HCT116 (cell line): ENCODE measurements around the gene TENM4. TPM values are rescaled to one million over a fixed set of nuclear protein-coding genes. Genes with fewer than 3 reads are reported as not detected.

Experiments used
- ATAC-seq: fragments of 200-7000 bp; cut with Tn5 transposase; 2 replicates; pipeline ENCODE4 v1.9.1; 2020; ENCODE audit warnings: mild to moderate bottlenecking, moderate library complexity
- BruUV-seq: library from RNA; stranded (reverse); fragments of 400-500 nt; replicated peaks from 2 replicates; lab custom pipeline; 2021; lab: Mats Ljungman, UMichigan
- CTCF ChIA-PET: fragments of 300-600 bp; sonication (Branson Sonifier 250); formaldehyde crosslinking; loops from one replicate; lab custom pipeline; 2021; ENCODE audit warnings: antibody characterized with exemption; lab: Charles Lee
- POLR2A ChIA-PET: fragments of 300-600, 350-600 bp; sonication (Branson Sonifier 250); formaldehyde crosslinking; loops from one replicate; lab custom pipeline; 2021; ENCODE audit warnings: antibody characterized with exemption; lab: Charles Lee
- RAD21 ChIA-PET, 2 experiments: fragments of 300-600 bp; sonication (Branson Sonifier 250); formaldehyde crosslinking; loops; one replicate each; lab custom pipeline; 2023; ENCODE audit warnings: low total read pairs in 2 of 2; ENCODE audit not compliant: uncharacterized antibody in 2 of 2, unreplicated experiment in 2 of 2, low non-redundant PET in 1 of 2; lab: Charles Lee
- DNase-seq: peaks from one replicate; pipeline ENCODE4 v3.0.0-alpha.2; 2010; ENCODE audit warnings: low read depth, low spot score
- H2AFZ ChIP-seq: fragments of 200-600 bp; shearing (Covaris generic), sonication (generic); 2 replicates; pipeline ENCODE4 v1.6.1; 2017; ENCODE audit warnings: low read depth, mixed run types, mixed read lengths, antibody characterized with exemption, low read length; ENCODE audit not compliant: poor library complexity, severe bottlenecking
- H3K27ac ChIP-seq: 2 replicates; pipeline ENCODE4 v1.5.1; 2012; ENCODE audit warnings: low read depth, low read length
- H3K27me3 ChIP-seq: fragments of 200-600 bp; sonication (generic); 2 replicates; pipeline ENCODE4 v1.6.1; 2016; ENCODE audit warnings: mixed run types, low read length, mixed read lengths; ENCODE audit not compliant: insufficient read depth
- H3K36me3 ChIP-seq, 2 experiments: fragments of 200-500 bp in 1 of 2; fragments of 200-600 bp in 1 of 2; sonication (Bioruptor generic) in 1 of 2; sonication (generic) in 1 of 2; 2 replicates each; pipeline versions ENCODE4 v1.5.1 to v1.6.1; 2014 to 2016; ENCODE audit warnings: low read length in 2 of 2, inconsistent platforms in 1 of 2, mixed read lengths in 1 of 2, mixed run types in 1 of 2; ENCODE audit not compliant: insufficient read depth in 2 of 2, control insufficient read depth in 1 of 2
- H3K4me1 ChIP-seq, 2 experiments: fragments of 200-600 bp in 1 of 2; sonication (generic) in 1 of 2; 2 replicates each; pipeline versions ENCODE4 v1.5.1 to v1.6.1; 2012 to 2017; ENCODE audit warnings: low read length in 2 of 2, inconsistent platforms in 1 of 2, mild to moderate bottlenecking in 1 of 2, mixed read lengths in 1 of 2, mixed run types in 1 of 2, moderate library complexity in 1 of 2; ENCODE audit not compliant: insufficient read depth in 2 of 2, control insufficient read depth in 1 of 2
- H3K4me2 ChIP-seq: fragments of 200-600 bp; sonication (generic); 2 replicates; pipeline ENCODE4 v1.6.1; 2017; ENCODE audit warnings: mixed run types, low read length, mixed read lengths
- H3K4me3 ChIP-seq, 2 experiments: fragments of 200-600 bp in 1 of 2; sonication (generic) in 1 of 2; replicated peaks in 1 of 2; 2 replicates each; pipeline ENCODE4 v1.5.1; 2011 to 2016; ENCODE audit warnings: low read length in 2 of 2, control low read depth in 1 of 2, low read depth in 1 of 2, mild to moderate bottlenecking in 1 of 2, mixed read lengths in 1 of 2, mixed run types in 1 of 2
- H3K79me2 ChIP-seq: fragments of 200-600 bp; sonication (generic); 2 replicates; pipeline ENCODE4 v1.6.1; 2017; ENCODE audit warnings: mild to moderate bottlenecking, mixed run types, low read length, moderate library complexity, mixed read lengths; ENCODE audit not compliant: insufficient read depth
- H3K9ac ChIP-seq: fragments of 200-600 bp; sonication (generic); 2 replicates; pipeline ENCODE4 v1.6.1; 2016; ENCODE audit warnings: low read length, mixed read lengths
- H3K9me2 ChIP-seq: fragments of 200-600 bp; sonication (generic), shearing (Covaris generic); 2 replicates; pipeline ENCODE4 v1.6.1; 2017; ENCODE audit warnings: mixed run types, mild to moderate bottlenecking, moderate library complexity; ENCODE audit not compliant: insufficient read depth
- H3K9me3 ChIP-seq, 2 experiments: fragments of 200-500 bp in 1 of 2; fragments of 200-600 bp in 1 of 2; sonication (Bioruptor generic) in 1 of 2; sonication (generic) in 1 of 2; 2 replicates each; pipeline ENCODE4 v1.6.1; 2014 to 2017; ENCODE audit warnings: low read length in 2 of 2, mixed read lengths in 2 of 2, inconsistent platforms in 1 of 2, low read depth in 1 of 2, mild to moderate bottlenecking in 1 of 2, mixed run types in 1 of 2, moderate library complexity in 1 of 2; ENCODE audit not compliant: control insufficient read depth in 1 of 2, insufficient read depth in 1 of 2
- H4K20me1 ChIP-seq: fragments of 200-600 bp; sonication (generic), shearing (Covaris generic); 2 replicates; pipeline ENCODE4 v1.6.1; 2017; ENCODE audit warnings: mixed run types, mild to moderate bottlenecking, moderate library complexity; ENCODE audit not compliant: insufficient read depth
- CBX3 ChIP-seq: IDR thresholded peaks from 2 replicates; pipeline ENCODE4 v1.6.1; 2012; ENCODE audit warnings: low read depth
- CTCF ChIP-seq, 3 experiments: fragments of 200-600 bp in 1 of 3; sonication (generic) in 1 of 3; IDR thresholded peaks in 2 of 3; conservative IDR thresholded peaks in 1 of 3; 2 replicates each; pipeline ENCODE4 v1.5.1; 2012 to 2017; ENCODE audit warnings: low read depth in 2 of 3, low read length in 2 of 3, antibody characterized with exemption in 1 of 3, borderline replicate concordance in 1 of 3, control low read depth in 1 of 3, mild to moderate bottlenecking in 1 of 3, mixed read lengths in 1 of 3, mixed run types in 1 of 3, moderate library complexity in 1 of 3; ENCODE audit not compliant: insufficient read depth in 1 of 3
- EGR1 ChIP-seq: IDR thresholded peaks from 2 replicates; pipeline ENCODE4 v1.6.1; 2012; ENCODE audit warnings: low read depth
- EZH2 ChIP-seq: fragments of 200-600 bp; sonication (generic); IDR thresholded peaks from 2 replicates; pipeline ENCODE4 v1.6.1; 2017; ENCODE audit warnings: antibody characterized with exemption, mixed run types
- EZH2phosphoT487 ChIP-seq: fragments of 200-600 bp; IDR thresholded peaks from 2 replicates; pipeline ENCODE4 v1.6.1; 2018; ENCODE audit warnings: antibody characterized with exemption, borderline replicate concordance
- MAX ChIP-seq: IDR thresholded peaks from 2 replicates; pipeline ENCODE4 v1.6.1; 2012
- POLR2AphosphoS5 ChIP-seq: IDR thresholded peaks from 2 replicates; pipeline ENCODE4 v1.6.1; 2011; ENCODE audit warnings: mild to moderate bottlenecking, low read depth, low read length, moderate library complexity
- SIN3A ChIP-seq: IDR thresholded peaks from 2 replicates; pipeline ENCODE4 v1.6.1; 2012; ENCODE audit warnings: low read depth
- SP1 ChIP-seq: IDR thresholded peaks from 2 replicates; pipeline ENCODE4 v1.6.1; 2012; ENCODE audit warnings: low read depth
- SRF ChIP-seq: IDR thresholded peaks from 2 replicates; pipeline ENCODE4 v1.6.1; 2012; ENCODE audit warnings: low read depth
- YY1 ChIP-seq: IDR thresholded peaks from 2 replicates; pipeline ENCODE4 v1.6.1; 2011; ENCODE audit warnings: low read length, low read depth, moderate library complexity, mild to moderate bottlenecking; ENCODE audit not compliant: insufficient replicate concordance; ENCODE audit errors: extremely low read depth
- ZFX ChIP-seq: fragments of 450-650 bp; IDR thresholded peaks from 2 replicates; pipeline ENCODE4 v1.6.1; 2017
- intact Hi-C: fragments of 100-400 bp; cut with micrococcal nuclease; formaldehyde crosslinking; loops from 2 replicates; pipeline ENCODE4 v1.10.0; 2022
- total RNA-seq: library from RNA; stranded (reverse); gene quantifications from one replicate; pipeline ENCODE4 v1.2.1, GENCODE V29; 2021; ENCODE audit not compliant: unreplicated experiment

TENM4 gene
- total RNA-seq, 1 experiment from 2014 or later = 0.05 TPM

- ChIA-PET POLR2A (no interaction called here), CTCF (no interaction called here)
- DNase-seq (no peak), ATAC-seq (no peak)
- Histone ChIP-seq H3K4me3 (no peak overlapping the region), H3K4me2 (no peak overlapping the region), H3K27me3 (no peaks in the 10 kb centered on the region), H3K9me2 (no peaks in the 10 kb centered on the region), H2AFZ (no peak overlapping the region), H3K9me3 (no peaks in the 10 kb centered on the region), H3K36me3 (no peaks in the 10 kb centered on the region), H3K9ac (no peak overlapping the region), H3K27ac (no peak overlapping the region), H3K79me2 (no peaks in the 10 kb centered on the region), H4K20me1 (no peaks in the 10 kb centered on the region)
- BruUV-seq = no TSS peak
- intact Hi-C loops = no loop called here
- TF ChIP-seq EZH2 (no peak), CBX3 (no peak), SIN3A (no peak), ZFX (no peak), EGR1 (no peak), MAX (no peak), EZH2phosphoT487 (no peak), YY1 (no peak)
- TF ChIP-seq, all 23 proteins: peak for 0
- RAD21 ChIA-PET = no interaction called here
- H3K4me1 ChIP-seq = no peaks in the 10 kb centered on the region
Observed at GRCh38 chr11:79060081-79060953, 380.5 kb downstream of the TENM4 start.

GRCh38 chr11:79059141-79059540 lies 381.7 kb downstream of the TENM4 start:
- H4K20me1 ChIP-seq = no peaks in the 10 kb centered on the region
- H3K4me1 ChIP-seq = peaks cover 3 to 8% of the 10 kb centered on the region in 2 experiments; a peak in 3 of 4 replicates
- intact Hi-C loops = no loop called here
- H3K27me3 ChIP-seq = no peaks in the 10 kb centered on the region
- H3K9me2 ChIP-seq = no peaks in the 10 kb centered on the region
- H3K36me3 ChIP-seq = no peaks in the 10 kb centered on the region
- no peak overlapping the region for H3K4me3 ChIP-seq
- H2AFZ ChIP-seq = no peak overlapping the region
- H3K4me2 ChIP-seq = no peak overlapping the region
- H3K27ac ChIP-seq = no peak overlapping the region
- H3K79me2 ChIP-seq = no peaks in the 10 kb centered on the region
- H3K9me3 ChIP-seq = no peaks in the 10 kb centered on the region
- BruUV-seq = no TSS peak
- TF ChIP-seq EGR1 (no peak), SIN3A (no peak), SRF (no peak), POLR2AphosphoS5 (no peak), SP1 (no peak), CTCF (IDR thresholded peaks at IDR 0.05 in 2 of 3, conservative IDR thresholded peaks at IDR 0.05 in 1 of 3; ENCODE audit: borderline replicate concordance in 1 of 3, insufficient read depth in 1 of 3, low read depth in 2 of 3, low read length in 2 of 3) (no peak), EZH2phosphoT487 (no peak)
- H3K9ac ChIP-seq = no peak overlapping the region
- CTCF ChIA-PET = no interaction called here
- DNase-seq (no peak), ATAC-seq (no peak)
- POLR2A ChIA-PET = no interaction called here
- RAD21 ChIA-PET = no interaction called here
